Lower leg skin (tissue), 3 donors: ENCODE data around the gene SLC5A10.

Experiments used
- POLR2A ChIP-seq, 2 donors: fragments of 450-650 bp; IDR thresholded peaks; one replicate each; pipeline ENCODE4 v1.6.1; 2016 to 2017; ENCODE audit warnings: antibody characterized with exemption in 2 of 2, mild to moderate bottlenecking in 1 of 2, moderate library complexity in 1 of 2
- TF ChIP-seq, protein P1 (sequence below), 3 donors: fragments of 450-650 bp; IDR thresholded peaks; one replicate each; pipeline ENCODE4 v1.5.1; 2016; ENCODE audit warnings: antibody characterized with exemption in 3 of 3, mild to moderate bottlenecking in 3 of 3, moderate library complexity in 2 of 3

DNA sequence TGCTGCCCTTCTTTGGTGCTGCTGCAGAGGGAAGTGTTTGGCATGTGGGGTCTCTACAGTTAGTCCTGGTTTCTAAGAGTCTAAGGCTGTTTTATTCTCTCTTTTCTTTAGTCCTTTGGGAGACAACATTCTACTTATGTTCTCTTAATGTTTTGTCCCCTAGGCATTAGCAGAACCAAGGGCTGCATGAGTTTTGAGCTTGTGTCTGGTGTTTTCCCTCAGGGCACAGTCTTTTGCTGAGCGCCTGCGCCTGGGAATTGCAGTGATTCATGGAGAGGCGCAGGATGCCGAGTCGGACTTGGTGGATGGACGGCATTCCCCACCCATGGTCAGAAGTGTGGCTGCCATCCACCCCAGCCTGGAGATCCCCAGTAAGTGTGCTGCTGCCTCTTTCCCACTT, 41.1 kb upstream of the SLC5A10 start:
- TF ChIP-seq, protein P1, sequence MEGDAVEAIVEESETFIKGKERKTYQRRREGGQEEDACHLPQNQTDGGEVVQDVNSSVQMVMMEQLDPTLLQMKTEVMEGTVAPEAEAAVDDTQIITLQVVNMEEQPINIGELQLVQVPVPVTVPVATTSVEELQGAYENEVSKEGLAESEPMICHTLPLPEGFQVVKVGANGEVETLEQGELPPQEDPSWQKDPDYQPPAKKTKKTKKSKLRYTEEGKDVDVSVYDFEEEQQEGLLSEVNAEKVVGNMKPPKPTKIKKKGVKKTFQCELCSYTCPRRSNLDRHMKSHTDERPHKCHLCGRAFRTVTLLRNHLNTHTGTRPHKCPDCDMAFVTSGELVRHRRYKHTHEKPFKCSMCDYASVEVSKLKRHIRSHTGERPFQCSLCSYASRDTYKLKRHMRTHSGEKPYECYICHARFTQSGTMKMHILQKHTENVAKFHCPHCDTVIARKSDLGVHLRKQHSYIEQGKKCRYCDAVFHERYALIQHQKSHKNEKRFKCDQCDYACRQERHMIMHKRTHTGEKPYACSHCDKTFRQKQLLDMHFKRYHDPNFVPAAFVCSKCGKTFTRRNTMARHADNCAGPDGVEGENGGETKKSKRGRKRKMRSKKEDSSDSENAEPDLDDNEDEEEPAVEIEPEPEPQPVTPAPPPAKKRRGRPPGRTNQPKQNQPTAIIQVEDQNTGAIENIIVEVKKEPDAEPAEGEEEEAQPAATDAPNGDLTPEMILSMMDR (IDR thresholded peaks at IDR 0.05) = no peak
- no peak for TF ChIP-seq POLR2A (IDR thresholded peaks at IDR 0.05)
